ENCODE results near the gene ATP1A2. TPM values are rescaled to one million over a fixed set of nuclear protein-coding genes. Genes with fewer than 3 reads are reported as not detected.

ATP1A2 gene
- total and polyA plus RNA-seq, 3 donors from 2014 or later = 13.2 to 27.9 (median 14.2) TPM

GRCh38 chr1:160112357-160112756, 3.2 kb upstream of the ATP1A2 start:
- H3K9me3 ChIP-seq = no peaks in the 10 kb centered on the region
- no peak overlapping the region for H3K4me3 ChIP-seq
- H3K27me3 ChIP-seq = no peaks in the 10 kb centered on the region
- peak overlapping the region in 1 of 2 donors; percentile 36 for H3K27ac ChIP-seq
- 42 to 51% methylated on average over 12 of the region's 12 CpGs for WGBS, 2 donors
- H3K4me1 ChIP-seq = peaks cover 47% of the 10 kb centered on the region
- DNase-seq = peak; percentile 68
- no peaks in the 10 kb centered on the region for H3K36me3 ChIP-seq (ENCODE audit: low read depth, missing control alignments)
- TF ChIP-seq, protein P1, sequence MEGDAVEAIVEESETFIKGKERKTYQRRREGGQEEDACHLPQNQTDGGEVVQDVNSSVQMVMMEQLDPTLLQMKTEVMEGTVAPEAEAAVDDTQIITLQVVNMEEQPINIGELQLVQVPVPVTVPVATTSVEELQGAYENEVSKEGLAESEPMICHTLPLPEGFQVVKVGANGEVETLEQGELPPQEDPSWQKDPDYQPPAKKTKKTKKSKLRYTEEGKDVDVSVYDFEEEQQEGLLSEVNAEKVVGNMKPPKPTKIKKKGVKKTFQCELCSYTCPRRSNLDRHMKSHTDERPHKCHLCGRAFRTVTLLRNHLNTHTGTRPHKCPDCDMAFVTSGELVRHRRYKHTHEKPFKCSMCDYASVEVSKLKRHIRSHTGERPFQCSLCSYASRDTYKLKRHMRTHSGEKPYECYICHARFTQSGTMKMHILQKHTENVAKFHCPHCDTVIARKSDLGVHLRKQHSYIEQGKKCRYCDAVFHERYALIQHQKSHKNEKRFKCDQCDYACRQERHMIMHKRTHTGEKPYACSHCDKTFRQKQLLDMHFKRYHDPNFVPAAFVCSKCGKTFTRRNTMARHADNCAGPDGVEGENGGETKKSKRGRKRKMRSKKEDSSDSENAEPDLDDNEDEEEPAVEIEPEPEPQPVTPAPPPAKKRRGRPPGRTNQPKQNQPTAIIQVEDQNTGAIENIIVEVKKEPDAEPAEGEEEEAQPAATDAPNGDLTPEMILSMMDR (IDR thresholded peaks at IDR 0.05) = no peak
- TF ChIP-seq POLR2A (IDR thresholded peaks at IDR 0.05) = no peak
- intact Hi-C loops (cut with DNase I; ENCODE audit: low total_unique reads) = no loop called here

- H3K27ac ChIP-seq = peak overlapping the region in 1 of 2 donors; percentile 72
- peaks cover 54% of the 10 kb centered on the region for H3K4me1 ChIP-seq
- DNase-seq = no peak
- 75 to 89% methylated on average over 8 of the region's 8 CpGs for WGBS, 2 donors
- H3K4me3 ChIP-seq = no peak overlapping the region
- H3K27me3 ChIP-seq = no peaks in the 10 kb centered on the region
- no peaks in the 10 kb centered on the region for H3K36me3 ChIP-seq (ENCODE audit: low read depth, missing control alignments)
- no peaks in the 10 kb centered on the region for H3K9me3 ChIP-seq
- TF ChIP-seq POLR2A (IDR thresholded peaks at IDR 0.05) = no peak
- TF ChIP-seq, protein P1 (IDR thresholded peaks at IDR 0.05) = no peak
- intact Hi-C loops (cut with DNase I; ENCODE audit: low total_unique reads) = no loop called here
Measured at GRCh38 chr1:160113407-160113806, 2.2 kb upstream of the ATP1A2 start.

DNA sequence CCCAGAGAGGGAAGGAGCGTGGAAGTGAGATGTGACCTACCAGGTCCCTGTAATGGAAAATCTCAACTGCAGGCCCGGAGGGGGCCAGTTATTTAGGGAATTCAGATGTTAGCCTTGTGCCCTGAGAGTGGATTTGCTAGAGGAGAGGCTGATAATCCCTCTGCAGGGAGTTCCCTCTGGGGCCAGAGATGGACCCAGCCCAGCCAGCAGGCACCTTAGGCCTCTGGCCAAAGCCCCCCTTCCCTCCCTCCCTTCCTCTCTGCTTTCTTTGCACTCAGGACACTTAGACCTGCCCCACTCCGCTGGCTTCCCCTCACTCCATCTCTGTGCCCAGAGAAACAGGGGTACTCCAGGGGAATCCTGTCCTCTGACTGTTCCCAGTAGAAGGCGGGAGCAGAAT, 1.5 kb upstream of the ATP1A2 start:
- no peak for DNase-seq
- peaks cover 57% of the 10 kb centered on the region for H3K4me1 ChIP-seq
- TF ChIP-seq POLR2A (IDR thresholded peaks at IDR 0.05) = no peak
- TF ChIP-seq, protein P1 (IDR thresholded peaks at IDR 0.05) = no peak
- intact Hi-C loops (cut with DNase I; ENCODE audit: low total_unique reads) = no loop called here
- H3K36me3 ChIP-seq (ENCODE audit: low read depth, missing control alignments) = no peaks in the 10 kb centered on the region
- H3K27ac ChIP-seq = peak overlapping the region; percentile 39 to 72
- H3K4me3 ChIP-seq = no peak overlapping the region
- no peaks in the 10 kb centered on the region for H3K27me3 ChIP-seq
- WGBS, 2 donors = 57 to 59% methylated on average over 4 of the region's 4 CpGs
- no peaks in the 10 kb centered on the region for H3K9me3 ChIP-seq

GRCh38 chr1:160116283-160117147, 956 bp downstream of the ATP1A2 start:
- peak overlapping the region; percentile 55 to 72 for H3K27ac ChIP-seq
- peak overlapping the region; percentile 6 to 48 for H3K4me3 ChIP-seq
- 45 to 59% methylated on average over 8 to 12 of the region's 12 CpGs for WGBS, 2 donors
- H3K9me3 ChIP-seq = no peaks in the 10 kb centered on the region
- peaks cover 58% of the 10 kb centered on the region for H3K4me1 ChIP-seq
- intact Hi-C loops (cut with DNase I; ENCODE audit: low total_unique reads) = no loop called here
- no peaks in the 10 kb centered on the region for H3K27me3 ChIP-seq
- TF ChIP-seq POLR2A (IDR thresholded peaks at IDR 0.05) = no peak
- TF ChIP-seq, protein P1 (IDR thresholded peaks at IDR 0.05) = no peak
- peak; percentile 50 for DNase-seq
- H3K36me3 ChIP-seq (ENCODE audit: low read depth, missing control alignments) = no peaks in the 10 kb centered on the region
